Astrocyte (in vitro differentiated cells and primary cell): ENCODE measurements around the gene AIP. TPM values are rescaled to one million over a fixed set of nuclear protein-coding genes. Genes with fewer than 3 reads are reported as not detected.

Experiments
- DNase-seq: peaks from one replicate; pipeline ENCODE4 v3.0.0-alpha.2; 2010; ENCODE audit warnings: low read depth
- FAIRE-seq: peaks from 2 replicates; lab custom pipeline; 2011; peaks lifted over from hg19 to GRCh38; lab: Jason Lieb, UNC
- H2AFZ ChIP-seq: 2 replicates; pipeline ENCODE4 v1.6.0; 2012; ENCODE audit warnings: low read depth, low read length, inconsistent platforms
- H3K27ac ChIP-seq: 2 replicates; pipeline ENCODE4 v1.5.1; 2011; ENCODE audit warnings: low read depth, low read length, inconsistent platforms
- H3K27me3 ChIP-seq: 2 replicates; pipeline ENCODE4 v1.6.0; 2011; ENCODE audit warnings: low read length, inconsistent platforms; ENCODE audit not compliant: insufficient read depth
- H3K36me3 ChIP-seq: 2 replicates; pipeline ENCODE4 v1.5.1; 2011; ENCODE audit warnings: low read length, inconsistent platforms; ENCODE audit not compliant: insufficient read depth
- H3K4me1 ChIP-seq: 2 replicates; pipeline ENCODE4 v1.5.1; 2011; ENCODE audit warnings: low read length, inconsistent platforms; ENCODE audit not compliant: insufficient read depth
- H3K4me2 ChIP-seq: 2 replicates; pipeline ENCODE4 v1.6.0; 2012; ENCODE audit warnings: low read length, inconsistent platforms
- H3K4me3 ChIP-seq: 2 replicates; pipeline ENCODE4 v1.5.1; 2011; ENCODE audit warnings: low read depth, mild to moderate bottlenecking, low read length, inconsistent platforms; ENCODE audit not compliant: insufficient read depth
- H3K79me2 ChIP-seq: 2 replicates; pipeline ENCODE4 v1.6.0; 2012; ENCODE audit warnings: mild to moderate bottlenecking, low read length, inconsistent platforms; ENCODE audit not compliant: insufficient read depth
- H3K9ac ChIP-seq: 2 replicates; pipeline ENCODE4 v1.6.0; 2012; ENCODE audit warnings: mild to moderate bottlenecking, low read length, inconsistent platforms
- H3K9me3 ChIP-seq: 2 replicates; pipeline ENCODE4 v1.5.1; 2012; ENCODE audit warnings: low read depth, mild to moderate bottlenecking, low read length, inconsistent platforms; ENCODE audit not compliant: insufficient read depth
- H4K20me1 ChIP-seq: 2 replicates; pipeline ENCODE4 v1.6.0; 2012; ENCODE audit warnings: low read length, inconsistent platforms; ENCODE audit not compliant: insufficient read depth
- H3K27ac Mint-ChIP-seq: one replicate; pipeline ENCODE4 v1.8.0; 2021; ENCODE audit warnings: mild to moderate bottlenecking, mixed read lengths; ENCODE audit not compliant: unreplicated experiment
- H3K27me3 Mint-ChIP-seq: one replicate; pipeline ENCODE4 v1.8.0; 2021; ENCODE audit warnings: low read depth, mixed read lengths; ENCODE audit not compliant: unreplicated experiment
- H3K36me3 Mint-ChIP-seq: one replicate; pipeline ENCODE4 v1.8.0; 2021; ENCODE audit warnings: low read depth, mixed read lengths; ENCODE audit not compliant: unreplicated experiment
- H3K4me1 Mint-ChIP-seq: one replicate; pipeline ENCODE4 v1.8.0; 2021; ENCODE audit warnings: low read depth, mixed read lengths; ENCODE audit not compliant: unreplicated experiment
- H3K4me3 Mint-ChIP-seq: one replicate; pipeline ENCODE4 v1.8.0; 2021; ENCODE audit warnings: mild to moderate bottlenecking, moderate library complexity, mixed read lengths; ENCODE audit not compliant: unreplicated experiment
- H3K9me3 Mint-ChIP-seq: one replicate; pipeline ENCODE4 v1.8.0; 2021; ENCODE audit warnings: mild to moderate bottlenecking, mixed read lengths; ENCODE audit not compliant: unreplicated experiment
- CTCF ChIP-seq: IDR thresholded peaks from 2 replicates; pipeline ENCODE4 v1.5.1; 2011; ENCODE audit warnings: low read depth, mild to moderate bottlenecking, inconsistent platforms, low read length, moderate library complexity; ENCODE audit not compliant: insufficient read depth
- EZH2 ChIP-seq: IDR thresholded peaks from 2 replicates; pipeline ENCODE4 v1.6.1; 2012; ENCODE audit warnings: mild to moderate bottlenecking, low read length, inconsistent platforms; ENCODE audit not compliant: insufficient read depth
- total RNA-seq: library from RNA; stranded (reverse); gene quantifications from 2 replicates; pipeline ENCODE4 v1.2.1, GENCODE V29; 2021

AIP gene
- total RNA-seq, 1 donor from 2014 or later: 43.6 TPM

- no peak for FAIRE-seq
- H3K9me3 Mint-ChIP-seq: no peaks in the 10 kb centered on the region
- H2AFZ ChIP-seq: no peak overlapping the region
These were observed 48.4 kb upstream of the AIP start for GRCh38 chr11:67434395-67434881.

GRCh38 chr11:67435031-67435726, 47.6 kb upstream of the AIP start:
- Histone ChIP-seq H3K4me1 (peaks cover 13% of the 10 kb centered on the region), H3K9me3 (no peaks in the 10 kb centered on the region), H3K9ac (no peak overlapping the region), H3K79me2 (peaks cover 7% of the 10 kb centered on the region), H3K27me3 (no peaks in the 10 kb centered on the region), H4K20me1 (no peaks in the 10 kb centered on the region), H2AFZ (no peak overlapping the region), H3K4me2 (no peak overlapping the region), H3K27ac (no peak overlapping the region), H3K4me3 (no peak overlapping the region), H3K36me3 (peaks cover 8% of the 10 kb centered on the region)
- H3K4me1 Mint-ChIP-seq: peaks cover 7% of the 10 kb centered on the region
- H3K36me3 Mint-ChIP-seq: peaks cover 9% of the 10 kb centered on the region
- H3K27me3 Mint-ChIP-seq: no peaks in the 10 kb centered on the region
- FAIRE-seq (no peak), DNase-seq (no peak)
- H3K27ac Mint-ChIP-seq: no peak overlapping the region
- H3K4me3 Mint-ChIP-seq: no peak overlapping the region
- TF ChIP-seq CTCF: no peak
- no peak for TF ChIP-seq EZH2
- no peaks in the 10 kb centered on the region for H3K9me3 Mint-ChIP-seq

More at GRCh38 chr11:67434395-67434881, 48.4 kb upstream of the AIP start:
- H3K4me1 ChIP-seq: peaks cover 17% of the 10 kb centered on the region
- H3K4me3 ChIP-seq: no peak overlapping the region
- no peak overlapping the region for H3K4me2 ChIP-seq
- no peak overlapping the region for H3K9ac ChIP-seq
- TF ChIP-seq CTCF: no peak
- TF ChIP-seq EZH2: no peak
- Mint-ChIP-seq H3K36me3 (peaks cover 8% of the 10 kb centered on the region), H3K27me3 (no peaks in the 10 kb centered on the region), H3K4me3 (no peak overlapping the region), H3K27ac (no peak overlapping the region), H3K4me1 (peaks cover 7% of the 10 kb centered on the region)
- H3K27me3 ChIP-seq: no peaks in the 10 kb centered on the region
- H3K9me3 ChIP-seq: no peaks in the 10 kb centered on the region
- H4K20me1 ChIP-seq: no peaks in the 10 kb centered on the region
- DNase-seq: no peak
- H3K79me2 ChIP-seq: peaks cover 14% of the 10 kb centered on the region
- peaks cover 8% of the 10 kb centered on the region for H3K36me3 ChIP-seq
- H3K27ac ChIP-seq: no peak overlapping the region
